Daoy (cell line): ENCODE results near the gene MAPKAPK2. TPM values are rescaled to one million over a fixed set of nuclear protein-coding genes. Genes with fewer than 3 reads are reported as not detected.

Source experiments
- DNase-seq: peaks from one replicate; pipeline ENCODE4 v3.0.0-alpha.2; 2015; ENCODE audit warnings: low read depth
- total RNA-seq: library from RNA; depleted of rRNA; stranded (reverse); fragments of >200 nt; shearing (Covaris generic); gene quantifications from 2 replicates; pipeline ENCODE4 v1.2.3, GENCODE V29; 2014

MAPKAPK2 gene
- total RNA-seq, 1 experiment from 2014 or later = 32.0 TPM

DNA sequence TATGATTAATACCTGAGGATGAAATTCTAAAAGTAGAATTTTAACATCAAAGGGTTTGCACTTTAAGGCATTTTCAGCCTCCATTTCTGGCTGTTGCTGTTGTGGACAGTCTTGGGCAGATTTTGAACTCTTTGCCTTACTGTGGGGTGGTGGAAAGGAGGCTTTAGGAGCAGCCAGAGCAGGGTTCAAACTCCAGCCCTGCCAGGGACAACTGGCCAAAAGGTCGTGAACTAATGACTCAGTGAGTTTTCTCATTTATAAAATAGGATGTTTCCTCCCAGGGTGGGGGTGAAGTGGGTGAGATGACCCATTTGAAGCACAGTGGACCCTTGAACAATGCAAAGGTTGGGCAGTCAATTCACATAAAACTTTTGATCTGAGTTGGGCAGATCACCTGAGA lies 36.7 kb downstream of the MAPKAPK2 start:
- no peak for DNase-seq

DNA sequence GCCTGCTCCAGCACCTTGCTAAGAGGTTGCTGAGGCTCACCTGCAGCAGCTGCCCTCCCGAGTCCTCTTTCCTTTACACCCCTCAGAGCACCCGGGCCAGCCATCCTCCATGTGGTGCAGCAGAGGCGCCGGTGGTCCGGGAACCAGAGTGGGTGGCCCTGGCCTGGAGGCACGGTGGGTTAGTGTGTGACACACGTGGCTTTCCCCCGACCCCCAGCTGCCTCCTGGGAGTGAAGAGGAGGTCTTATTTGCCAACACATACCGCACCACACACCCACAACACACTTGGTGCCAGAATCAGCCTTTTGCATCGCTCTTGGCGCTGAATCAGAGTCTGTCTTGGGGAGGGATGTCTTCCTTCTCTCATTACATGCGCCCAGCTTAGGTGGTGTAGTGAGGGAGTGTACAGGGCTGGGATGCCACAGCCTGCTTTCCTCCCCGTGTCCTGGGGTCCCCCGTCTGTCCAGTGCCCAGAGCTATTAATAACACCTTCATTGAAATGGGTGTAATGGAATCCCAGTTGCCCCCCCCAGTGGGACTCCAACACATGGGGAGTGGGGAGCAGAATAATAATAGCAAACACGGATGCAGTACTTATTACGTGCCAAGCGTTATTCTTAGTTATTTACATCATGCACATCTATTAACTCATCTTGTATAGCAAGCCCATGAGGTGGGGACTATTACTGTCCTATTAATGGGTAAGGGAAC lies 38.2 kb downstream of the MAPKAPK2 start:
- DNase-seq = peak; percentile 77

DNA sequence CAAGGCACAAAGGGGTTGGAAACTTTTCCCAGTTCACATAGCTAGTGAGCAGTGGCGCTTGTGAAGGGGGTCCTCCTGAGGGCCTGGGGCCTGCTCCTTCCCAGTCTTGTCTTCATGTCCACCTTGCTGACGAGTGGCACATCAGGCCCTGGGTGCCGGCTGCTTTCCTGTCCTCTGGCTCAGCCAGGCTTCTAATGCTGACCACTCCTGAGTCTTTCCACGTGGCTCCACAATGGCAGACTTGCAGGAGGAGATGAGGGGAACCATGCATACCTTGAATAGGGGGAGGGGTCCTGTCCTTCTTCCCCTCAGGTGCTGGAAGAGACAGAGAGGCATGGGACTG lies 38.7 kb downstream of the MAPKAPK2 start:
- no peak for DNase-seq

DNA sequence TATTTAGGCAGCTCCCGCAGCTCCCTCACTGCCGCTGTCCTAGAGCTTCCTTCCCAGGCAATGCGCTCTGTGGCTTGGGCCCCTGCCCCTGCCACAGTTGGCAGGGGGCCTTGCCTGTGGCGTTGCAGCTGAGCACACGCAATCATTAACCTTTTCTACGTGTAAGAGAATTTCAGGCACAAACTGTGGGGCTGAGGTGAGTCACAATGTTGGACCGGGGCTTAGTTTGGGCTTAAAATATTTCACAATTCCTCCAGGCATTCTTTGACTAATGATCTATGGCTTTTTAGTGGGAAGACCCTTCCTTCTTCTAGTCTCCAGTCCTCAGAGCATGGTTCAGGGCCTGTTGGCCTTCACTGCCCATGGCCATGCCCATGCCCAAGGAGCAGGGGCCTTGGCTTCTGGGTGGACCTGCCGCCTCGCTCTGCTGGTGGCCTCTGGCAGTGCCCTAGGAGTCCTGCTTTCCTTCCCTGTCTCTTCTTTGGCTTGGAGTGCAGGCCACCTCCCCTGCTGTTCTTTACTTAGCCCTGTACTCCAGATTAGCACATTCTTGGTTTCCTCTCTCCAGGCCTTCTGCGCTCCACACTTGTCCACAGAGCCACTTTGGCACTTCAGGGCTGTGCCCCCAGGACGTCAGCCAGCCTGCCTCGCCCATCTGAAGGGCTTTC lies 39.2 kb downstream of the MAPKAPK2 start:
- DNase-seq = peak; percentile 83

DNA sequence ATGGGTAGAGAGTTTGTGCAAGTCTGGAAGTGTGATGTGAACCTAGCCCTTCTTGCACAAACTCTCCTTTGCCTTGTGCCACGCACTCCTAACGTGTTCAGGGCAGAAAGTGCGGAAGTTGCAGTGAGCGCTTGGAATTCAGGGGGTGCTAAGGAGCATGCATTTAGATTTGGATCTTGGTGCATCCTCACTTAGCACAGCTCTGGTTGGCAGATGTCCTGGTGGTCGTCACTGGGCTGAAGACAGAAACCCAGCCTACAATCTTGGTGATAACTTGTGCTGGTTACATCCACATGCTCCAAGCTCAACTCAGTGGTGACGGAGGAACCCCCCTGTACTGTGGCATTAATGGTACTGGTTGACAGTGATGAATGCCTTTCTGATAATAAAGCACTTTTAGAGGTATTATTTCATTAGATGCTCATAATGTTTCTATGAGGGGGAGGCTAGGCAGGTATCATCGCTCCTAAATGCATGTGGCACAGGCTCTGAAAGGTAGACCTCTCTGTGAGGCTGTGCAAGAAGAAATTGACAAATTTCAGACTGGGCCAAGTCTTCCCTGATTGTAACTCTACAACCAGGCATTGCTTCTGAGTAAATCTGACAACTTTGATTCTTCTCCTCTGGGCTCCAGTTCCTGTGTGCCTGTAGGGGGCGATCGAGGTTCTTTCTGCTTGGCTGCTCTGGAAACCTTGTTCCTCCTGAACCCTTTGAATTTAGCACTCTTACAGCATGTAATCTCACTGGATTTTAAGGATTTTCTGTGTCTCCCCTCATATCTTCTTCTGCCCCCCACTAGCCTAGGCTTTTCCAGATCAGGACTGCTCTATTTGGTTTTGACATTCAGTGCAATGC lies 40.6 kb downstream of the MAPKAPK2 start:
- DNase-seq = peak; percentile 46

DNA sequence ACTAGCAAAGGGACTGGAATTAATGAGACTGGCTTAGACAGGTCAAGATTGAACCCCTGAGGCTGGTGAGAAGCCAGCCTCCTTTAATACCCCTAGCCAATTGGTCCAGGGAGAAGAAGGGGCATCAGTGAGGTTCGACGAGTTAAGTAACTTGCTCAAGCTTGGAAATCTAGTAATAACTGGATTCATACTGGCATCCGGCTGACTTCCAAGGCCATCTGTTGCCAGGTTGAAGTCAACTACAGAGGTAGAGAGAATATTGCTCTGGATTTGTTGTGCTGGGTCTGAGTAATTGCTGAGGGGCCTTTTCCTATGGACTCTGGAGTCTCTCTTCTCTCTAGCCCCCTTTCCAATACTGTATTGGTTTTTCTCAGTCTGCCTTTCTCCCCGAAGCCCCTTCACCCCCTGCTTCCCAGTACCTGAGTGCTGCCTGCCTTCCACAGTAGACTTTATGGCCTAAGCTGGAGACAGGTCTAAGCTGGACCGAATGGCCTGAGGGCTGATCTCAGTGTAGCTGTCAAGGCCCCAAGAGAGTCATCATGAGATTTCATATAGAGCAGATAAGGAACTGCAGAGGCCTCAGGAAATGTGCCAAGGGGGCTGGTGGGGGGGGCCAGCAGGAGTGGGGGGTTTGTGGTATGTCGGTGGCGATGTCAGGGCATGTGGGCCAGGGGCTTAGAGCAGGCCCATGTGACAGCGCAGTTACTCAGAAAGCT lies 43.4 kb downstream of the MAPKAPK2 start:
- DNase-seq = no peak

DNA sequence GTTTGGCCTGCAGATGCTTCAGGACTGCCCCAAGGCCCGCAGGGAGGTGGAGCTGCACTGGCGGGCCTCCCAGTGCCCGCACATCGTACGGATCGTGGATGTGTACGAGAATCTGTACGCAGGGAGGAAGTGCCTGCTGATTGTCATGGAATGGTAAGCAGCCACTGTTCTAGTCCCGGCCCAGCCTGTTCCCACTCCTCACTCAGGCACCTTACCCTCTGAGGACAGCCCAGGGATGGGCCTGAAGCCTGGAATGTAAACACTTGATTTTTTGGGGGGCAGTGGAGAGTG lies 43.9 kb downstream of the MAPKAPK2 start:
- no peak for DNase-seq

DNA sequence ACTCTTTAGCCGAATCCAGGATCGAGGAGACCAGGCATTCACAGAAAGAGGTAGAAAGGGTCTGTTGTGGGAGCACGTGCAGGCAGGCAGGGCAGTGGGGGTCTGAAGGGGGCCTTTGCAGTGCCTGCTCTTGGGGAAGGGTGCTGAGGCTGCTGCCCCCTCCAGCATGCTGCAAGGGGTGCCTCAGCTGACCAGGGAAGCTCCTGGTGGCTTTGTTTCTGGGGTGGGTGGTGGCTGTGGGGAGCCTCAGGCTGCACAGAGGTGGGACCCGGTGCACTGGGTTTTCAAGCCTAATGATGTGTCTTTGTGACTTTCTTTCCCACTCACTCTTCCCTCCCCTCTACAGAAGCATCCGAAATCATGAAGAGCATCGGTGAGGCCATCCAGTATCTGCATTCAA lies 44.3 kb downstream of the MAPKAPK2 start:
- DNase-seq = no peak

DNA sequence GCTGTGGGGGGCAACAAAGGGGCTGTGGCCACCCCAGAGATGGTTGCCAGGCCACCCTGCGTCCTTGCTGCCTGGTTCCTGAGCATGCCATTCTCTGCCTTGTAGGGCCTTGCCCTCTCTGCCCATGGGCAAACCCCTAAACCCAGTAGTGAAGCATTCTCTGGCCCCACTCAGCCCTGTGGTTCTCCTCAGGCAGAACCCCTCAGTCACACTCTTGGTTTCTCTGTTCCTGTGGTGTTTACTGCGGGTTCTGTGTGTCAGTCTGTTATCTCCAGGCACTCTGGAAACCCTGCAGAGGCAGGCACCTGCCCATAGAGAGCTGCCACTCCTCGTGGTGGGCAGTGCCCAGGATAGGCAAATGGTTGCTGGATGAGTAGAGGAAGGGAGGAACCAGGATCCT lies 44.8 kb downstream of the MAPKAPK2 start:
- DNase-seq = no peak

DNA sequence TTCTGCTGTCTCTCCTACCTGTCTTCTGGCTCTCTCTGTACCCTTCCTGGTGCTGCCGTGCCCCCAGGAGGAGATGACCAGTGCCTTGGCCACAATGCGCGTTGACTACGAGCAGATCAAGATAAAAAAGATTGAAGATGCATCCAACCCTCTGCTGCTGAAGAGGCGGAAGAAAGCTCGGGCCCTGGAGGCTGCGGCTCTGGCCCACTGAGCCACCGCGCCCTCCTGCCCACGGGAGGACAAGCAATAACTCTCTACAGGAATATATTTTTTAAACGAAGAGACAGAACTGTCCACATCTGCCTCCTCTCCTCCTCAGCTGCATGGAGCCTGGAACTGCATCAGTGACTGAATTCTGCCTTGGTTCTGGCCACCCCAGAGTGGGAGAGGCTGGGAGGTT lies 47.8 kb downstream of the MAPKAPK2 start:
- DNase-seq = no peak

DNA sequence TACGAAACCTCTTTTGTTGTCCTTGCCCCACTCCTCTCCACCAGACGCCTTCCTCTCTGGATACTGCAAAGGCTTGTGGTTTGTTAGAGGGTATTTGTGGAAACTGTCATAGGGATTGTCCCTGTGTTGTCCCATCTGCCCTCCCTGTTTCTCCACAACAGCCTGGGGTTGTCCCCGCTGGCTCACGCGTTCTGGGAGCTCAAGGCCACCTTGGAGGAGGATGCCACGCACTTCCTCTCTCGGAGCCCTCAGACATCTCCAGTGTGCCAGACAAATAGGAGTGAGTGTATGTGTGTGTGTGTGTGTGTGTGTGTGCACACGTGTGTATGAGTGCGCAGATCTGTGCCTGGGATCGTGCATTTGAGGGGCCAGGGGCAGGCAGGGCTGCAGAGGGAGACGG lies 48.3 kb downstream of the MAPKAPK2 start:
- DNase-seq = no peak

DNA sequence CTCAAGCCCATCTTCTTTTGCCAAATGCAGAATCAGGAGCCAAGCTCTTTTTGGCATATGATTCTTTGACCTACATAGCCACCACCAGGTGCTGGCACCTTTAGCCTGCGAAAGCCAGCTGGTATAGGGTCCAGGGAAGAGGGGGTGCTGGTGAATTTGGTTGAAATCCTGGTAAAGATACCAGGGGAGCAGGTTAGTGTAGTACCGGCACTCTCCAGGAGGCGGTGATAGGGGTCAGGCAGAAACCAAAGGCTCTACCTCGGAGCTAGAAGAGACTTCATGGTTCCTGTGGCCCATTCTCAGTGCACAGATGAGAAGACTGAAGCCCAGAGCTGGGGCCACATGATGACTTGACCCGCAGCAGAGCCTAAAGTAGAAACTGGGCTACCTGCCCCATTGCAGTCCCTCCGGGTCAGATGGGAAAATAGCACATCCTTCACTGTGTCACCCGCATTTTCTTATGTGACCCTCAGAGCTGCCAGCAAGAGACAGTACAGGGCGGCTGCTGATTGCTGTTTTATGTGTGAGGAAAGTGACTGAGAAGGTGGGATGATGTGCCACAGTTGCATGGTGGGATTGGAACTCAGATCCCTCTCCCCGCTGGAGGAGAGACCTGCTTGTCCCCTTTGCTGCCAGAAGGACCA lies 49.9 kb downstream of the MAPKAPK2 start:
- DNase-seq = peak; percentile 29

DNA sequence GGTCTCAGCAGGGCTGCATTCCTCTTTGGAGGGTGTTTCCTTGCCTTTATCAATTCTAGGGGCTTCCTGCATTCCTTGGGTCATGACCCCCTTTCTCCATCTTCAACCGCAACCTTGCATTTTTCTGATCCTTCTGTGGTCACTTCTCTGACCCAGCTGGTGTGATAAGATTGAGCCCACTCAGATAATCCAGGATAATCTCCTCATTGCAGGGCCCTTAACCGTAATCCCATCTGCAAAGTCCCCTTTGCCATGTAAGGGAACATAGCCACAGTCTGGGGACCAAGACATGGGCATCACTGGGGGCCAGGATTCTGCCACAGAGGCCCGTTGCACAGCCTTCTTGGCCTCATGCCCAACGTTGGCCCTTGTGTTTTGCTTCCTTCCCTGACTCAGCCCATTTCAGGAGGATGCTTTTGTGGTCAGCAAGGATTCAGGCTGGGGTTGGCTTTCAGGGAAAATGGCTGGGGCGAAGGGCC lies 50.9 kb downstream of the MAPKAPK2 start:
- peak; percentile 70 for DNase-seq

DNA sequence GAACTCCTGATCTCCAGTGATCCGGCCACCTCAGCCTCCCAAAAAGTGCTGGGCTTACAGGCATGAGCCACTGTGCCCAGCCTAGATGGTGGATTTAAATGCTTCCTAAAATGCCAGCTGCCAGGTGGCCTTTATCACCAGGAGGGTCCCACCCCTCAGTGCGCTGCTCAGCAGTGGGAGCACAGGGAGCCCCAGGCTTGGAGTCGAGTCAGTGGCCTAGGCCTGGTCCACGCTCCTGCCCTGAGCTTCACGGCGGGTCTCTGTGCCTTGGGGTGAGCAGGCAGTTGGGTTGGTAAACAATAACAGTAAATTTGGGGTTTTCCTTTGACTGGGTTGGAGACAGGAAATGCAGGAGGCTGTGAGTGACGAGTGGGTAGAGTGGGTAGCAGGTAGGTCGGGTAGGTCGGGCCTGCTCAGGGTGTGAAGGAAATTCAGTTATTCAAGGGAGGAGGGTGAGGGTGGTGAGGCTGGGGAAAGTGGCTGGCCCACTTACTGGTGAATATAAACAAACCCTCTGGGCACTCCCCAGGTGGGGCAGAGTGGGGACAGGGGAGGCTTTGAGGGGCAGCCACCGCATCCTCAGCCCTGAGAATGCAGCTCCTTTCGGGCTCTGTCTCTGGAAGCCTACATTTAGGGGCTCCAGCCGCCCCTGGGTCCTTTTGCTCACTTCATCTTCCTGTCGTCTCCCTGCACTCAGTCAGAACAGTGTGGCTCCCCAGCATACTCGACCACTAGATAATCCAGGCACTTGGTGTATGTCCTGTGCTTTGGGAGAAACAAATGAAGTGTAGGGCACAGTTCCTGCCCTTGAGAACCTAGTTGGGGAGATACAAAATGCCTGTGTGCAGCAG lies 52.4 kb downstream of the MAPKAPK2 start:
- no peak for DNase-seq

DNA sequence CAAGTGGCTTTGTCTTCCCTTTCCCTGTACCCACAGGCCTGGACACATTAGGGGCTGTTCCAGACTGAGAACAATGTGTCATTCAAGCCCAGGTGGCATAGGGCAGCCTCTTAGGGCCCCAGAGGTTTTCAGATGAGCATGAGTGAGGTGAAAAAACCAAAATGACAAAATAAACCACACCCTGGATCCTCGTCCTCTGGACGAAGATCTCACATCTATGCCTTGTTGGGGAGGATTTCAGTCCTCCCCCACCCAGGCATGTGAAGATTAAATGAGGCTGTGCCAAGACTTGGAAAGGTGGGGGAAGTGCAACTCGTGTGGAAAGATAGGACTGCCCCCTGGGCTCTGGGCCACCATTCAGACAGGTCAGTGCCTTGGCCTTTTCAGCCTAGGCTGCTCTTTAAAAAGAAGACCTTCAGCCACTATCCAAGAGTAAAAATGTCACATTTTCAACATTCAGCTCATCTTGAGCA lies 53.1 kb downstream of the MAPKAPK2 start:
- DNase-seq = no peak

DNA sequence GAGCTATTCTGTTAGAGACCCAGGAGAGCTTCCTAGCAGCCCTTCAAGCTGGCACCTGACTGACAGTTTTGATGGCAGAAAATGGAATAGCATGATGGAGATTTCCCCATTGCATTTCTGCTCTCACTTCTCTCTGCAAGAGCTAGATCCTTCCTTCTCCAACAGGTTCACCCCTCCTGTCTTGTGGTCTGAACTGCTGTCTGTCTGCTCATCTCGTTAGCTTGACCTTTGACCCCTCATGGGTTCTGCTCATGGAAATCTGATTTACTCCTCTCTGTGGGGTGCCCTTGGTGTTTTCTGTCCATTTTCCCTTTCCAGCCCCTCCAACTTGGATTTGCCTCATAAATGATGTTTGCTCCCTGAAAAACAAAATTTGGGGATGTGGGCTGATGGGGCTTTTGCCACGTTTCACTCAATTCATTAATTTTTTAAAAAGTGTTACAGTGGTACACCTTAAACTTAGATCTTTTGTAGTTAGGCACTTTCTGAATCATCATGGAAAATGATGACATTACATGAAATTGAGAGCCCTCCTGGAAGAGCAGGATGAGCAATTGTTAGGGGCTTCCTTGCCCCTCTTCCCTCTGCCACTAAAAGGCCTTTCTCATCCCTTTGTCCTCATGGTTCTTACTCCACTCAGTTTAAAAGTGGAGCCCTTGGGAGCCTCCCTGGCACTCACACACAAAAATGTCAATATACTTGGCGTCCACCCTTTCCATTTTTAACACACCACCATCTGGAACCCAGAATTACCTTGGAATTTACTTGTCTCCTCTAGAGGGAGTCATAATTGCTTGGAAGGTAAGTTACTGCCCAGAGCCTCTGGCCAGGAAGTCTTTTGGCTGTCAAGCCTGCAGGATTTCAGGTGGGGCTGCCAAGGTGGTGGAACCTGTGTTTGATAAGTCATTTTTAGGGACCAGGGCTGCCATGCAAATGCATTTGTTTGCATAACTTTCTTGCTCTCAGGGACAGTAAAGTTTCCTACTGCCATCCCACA lies 54.0 kb downstream of the MAPKAPK2 start:
- no peak for DNase-seq

DNA sequence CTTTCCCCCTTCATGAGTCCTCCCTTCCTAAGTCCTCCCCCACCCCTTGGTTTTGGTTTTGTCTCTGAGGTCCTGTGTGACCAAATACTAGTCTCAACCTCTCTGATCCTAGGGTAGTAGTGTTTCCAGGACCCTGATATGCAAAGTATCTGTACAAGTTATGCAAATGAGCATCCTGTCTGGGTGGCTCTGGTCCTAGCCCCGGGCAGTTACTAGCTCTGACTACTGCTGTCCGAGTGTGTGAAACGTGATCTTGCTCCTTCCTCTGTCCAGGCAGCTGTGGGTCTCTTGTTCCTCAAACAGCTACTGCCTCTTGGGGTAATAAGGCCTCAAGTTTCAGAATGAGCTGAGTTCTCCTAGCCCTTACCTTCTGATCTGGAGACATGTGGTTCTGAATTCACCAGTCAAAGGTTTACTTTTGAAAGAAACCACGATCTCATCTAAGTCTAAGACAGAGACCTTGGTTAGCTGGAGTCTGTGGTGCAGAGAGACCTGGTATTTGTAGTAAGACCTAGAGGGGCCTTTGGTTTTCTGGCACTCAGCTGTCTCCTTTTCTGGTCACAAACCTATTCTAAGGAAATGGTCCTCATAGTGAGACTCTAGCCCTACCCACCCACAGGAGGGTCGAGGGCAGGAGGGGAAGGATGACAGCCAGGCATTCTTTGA lies 54.8 kb downstream of the MAPKAPK2 start:
- DNase-seq = no peak

DNA sequence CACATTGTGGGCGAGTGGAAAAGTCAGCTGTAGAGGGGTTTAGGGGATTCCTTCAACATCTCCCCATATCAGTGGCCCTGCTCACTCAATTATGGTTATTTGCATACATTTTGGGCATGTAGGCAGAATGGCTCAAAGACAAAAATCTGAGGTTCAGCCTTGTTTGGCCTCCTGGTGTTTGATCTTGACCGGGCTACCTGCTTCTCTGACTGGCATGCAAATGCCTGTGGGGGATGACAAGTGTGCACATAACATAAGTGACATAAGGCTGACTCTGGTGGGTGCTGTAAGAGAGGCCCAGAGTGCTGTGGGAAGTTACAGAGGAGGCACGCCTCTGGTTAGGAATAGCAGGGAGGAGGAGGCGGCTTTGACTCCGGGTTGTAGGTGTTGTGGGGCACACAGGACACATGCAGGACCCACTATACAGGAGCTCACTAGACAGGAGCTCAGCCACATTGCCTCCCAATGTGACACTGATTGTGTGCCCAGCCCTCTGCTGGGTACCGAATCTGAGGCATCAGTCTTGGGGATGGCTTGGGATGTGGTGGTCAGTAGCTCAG lies 56.5 kb downstream of the MAPKAPK2 start:
- no peak for DNase-seq
